NT2/D1 (cell line): ENCODE data around the gene TMEM63A.

ENCODE experiments used
- DNase-seq: peaks from one replicate; pipeline ENCODE4 v3.0.0-alpha.2; 2011; ENCODE audit warnings: low read depth, low spot score
- H3K27me3 ChIP-seq: 2 replicates; pipeline ENCODE4 v1.6.0; 2011; ENCODE audit warnings: mild to moderate bottlenecking; ENCODE audit not compliant: insufficient read length, insufficient read depth
- H3K36me3 ChIP-seq: 2 replicates; pipeline ENCODE4 v1.6.1; 2011; ENCODE audit warnings: mild to moderate bottlenecking, low read length, mixed read lengths; ENCODE audit not compliant: insufficient read depth, insufficient read length
- H3K4me1 ChIP-seq: 2 replicates; pipeline ENCODE4 v1.5.1; 2011; ENCODE audit not compliant: insufficient read depth, insufficient read length
- H3K4me3 ChIP-seq: 2 replicates; pipeline ENCODE4 v1.5.1; 2011; ENCODE audit warnings: low read depth; ENCODE audit not compliant: insufficient read length
- H3K9ac ChIP-seq: 2 replicates; pipeline ENCODE4 v1.6.0; 2011; ENCODE audit warnings: low read depth; ENCODE audit not compliant: insufficient read length
- H3K9me3 ChIP-seq: 2 replicates; pipeline ENCODE4 v1.5.1; 2011; ENCODE audit warnings: mild to moderate bottlenecking, low read length; ENCODE audit not compliant: insufficient read depth
- SUZ12 ChIP-seq: IDR thresholded peaks from 2 replicates; pipeline ENCODE4 v1.6.1; 2011; ENCODE audit not compliant: insufficient read length, insufficient read depth; ENCODE audit errors: extremely low read depth
- YY1 ChIP-seq: IDR thresholded peaks from 2 replicates; pipeline ENCODE4 v1.6.1; 2011; ENCODE audit not compliant: insufficient read length, insufficient read depth
- ZNF274 ChIP-seq: IDR thresholded peaks from 2 replicates; pipeline ENCODE4 v1.6.1; 2011; ENCODE audit warnings: mild to moderate bottlenecking, low read depth, low read length

The TMEM63A gene

GRCh38 chr1:225896494-225896893 lies 14.3 kb upstream of the TMEM63A start:
- H3K27me3 ChIP-seq = peaks cover 7% of the 10 kb centered on the region
- no peaks in the 10 kb centered on the region for H3K9me3 ChIP-seq
- no peak for DNase-seq
- peaks cover 22% of the 10 kb centered on the region for H3K4me1 ChIP-seq
- TF ChIP-seq SUZ12 (no peak), YY1 (no peak), ZNF274 (no peak)
- no peak overlapping the region for H3K9ac ChIP-seq
- H3K36me3 ChIP-seq = no peaks in the 10 kb centered on the region
- no peak overlapping the region for H3K4me3 ChIP-seq

GRCh38 chr1:225892307-225892706 lies 10.1 kb upstream of the TMEM63A start:
- TF ChIP-seq YY1 (no peak), SUZ12 (no peak), ZNF274 (no peak)
- DNase-seq = no peak
- Histone ChIP-seq H3K9ac (no peak overlapping the region), H3K4me1 (peaks cover 28% of the 10 kb centered on the region), H3K27me3 (no peaks in the 10 kb centered on the region), H3K4me3 (no peak overlapping the region), H3K9me3 (no peaks in the 10 kb centered on the region), H3K36me3 (no peaks in the 10 kb centered on the region)

- no peak for DNase-seq
- Histone ChIP-seq H3K36me3 (no peaks in the 10 kb centered on the region), H3K4me1 (peaks cover 28% of the 10 kb centered on the region), H3K4me3 (no peak overlapping the region), H3K27me3 (no peaks in the 10 kb centered on the region), H3K9ac (no peak overlapping the region), H3K9me3 (no peaks in the 10 kb centered on the region)
- TF ChIP-seq YY1 (no peak), SUZ12 (no peak), ZNF274 (no peak)
These were observed 9.2 kb upstream of the TMEM63A start for GRCh38 chr1:225891229-225891972.

GRCh38 chr1:225890346-225891228 lies 8.4 kb upstream of the TMEM63A start:
- Histone ChIP-seq H3K27me3 (no peaks in the 10 kb centered on the region), H3K4me1 (peaks cover 28% of the 10 kb centered on the region), H3K4me3 (no peak overlapping the region), H3K36me3 (no peaks in the 10 kb centered on the region), H3K9ac (peak overlapping the region; percentile 8), H3K9me3 (no peaks in the 10 kb centered on the region)
- no peak for DNase-seq
- no peak for TF ChIP-seq ZNF274
- no peak for TF ChIP-seq YY1
- no peak for TF ChIP-seq SUZ12

GRCh38 chr1:225889743-225890142 lies 7.6 kb upstream of the TMEM63A start:
- H3K4me3 ChIP-seq = no peak overlapping the region
- no peak overlapping the region for H3K9ac ChIP-seq
- H3K27me3 ChIP-seq = no peaks in the 10 kb centered on the region
- DNase-seq = no peak
- peaks cover 28% of the 10 kb centered on the region for H3K4me1 ChIP-seq
- no peaks in the 10 kb centered on the region for H3K9me3 ChIP-seq
- TF ChIP-seq SUZ12 (no peak), YY1 (no peak), ZNF274 (no peak)
- no peaks in the 10 kb centered on the region for H3K36me3 ChIP-seq

- no peak for DNase-seq
- Histone ChIP-seq H3K9me3 (no peaks in the 10 kb centered on the region), H3K27me3 (peaks cover under 1% of the 10 kb centered on the region), H3K4me3 (no peak within 1 kb of the TSS), H3K4me1 (peaks cover 28% of the 10 kb centered on the region), H3K9ac (peak within 1 kb of the TSS; percentile 66), H3K36me3 (no peaks in the 10 kb centered on the region)
- TF ChIP-seq ZNF274 = no peak
- no peak for TF ChIP-seq YY1
- no peak for TF ChIP-seq SUZ12
These were observed 6.9 kb upstream of the TMEM63A start, which contains the start of gene LEFTY1 for GRCh38 chr1:225888898-225889601. Gene LEFTY1 (minus strand): TSS chr1:225889146. CDS start chr1:225889066, 80 bp downstream.
